HepG2 (cell line): Measurements from ENCODE around the gene MTA2. TPM values are rescaled to one million over a fixed set of nuclear protein-coding genes. Genes with fewer than 3 reads are reported as not detected.

Experiments
- ATF7 ChIP-seq, 2 experiments: fragments of 450-650 bp in 1 of 2; sonication (generic) in 1 of 2; formaldehyde crosslinking in 1 of 2; IDR thresholded peaks; 2 replicates each; pipeline versions ENCODE4 v1.4.0 to v1.6.1; 2016 to 2020; ENCODE audit warnings: antibody characterized with exemption in 1 of 2, mild to moderate bottlenecking in 1 of 2, missing genetic modification reagents in 1 of 2
- BRD4 ChIP-seq: sonication (generic); formaldehyde crosslinking; IDR thresholded peaks from 2 replicates; pipeline ENCODE4 v1.4.0; 2020; ENCODE audit warnings: missing genetic modification reagents
- EP300 ChIP-seq, 3 experiments: sonication (generic) in 1 of 3; formaldehyde crosslinking in 1 of 3; IDR thresholded peaks; 2 replicates each; pipeline versions ENCODE4 v1.5.1 to v1.6.1; 2011 to 2020; ENCODE audit warnings: low read depth in 2 of 3, low read length in 2 of 3, borderline replicate concordance in 1 of 3, improper control_type of control experiment in 1 of 3, mild to moderate bottlenecking in 1 of 3, missing genetic modification reagents in 1 of 3, moderate library complexity in 1 of 3
- FOXC1 ChIP-seq: sonication (generic); formaldehyde crosslinking; IDR thresholded peaks from 2 replicates; pipeline ENCODE4 v1.8.0; 2022; ENCODE audit warnings: mild to moderate bottlenecking, missing genetic modification reagents, borderline replicate concordance
- HMG20A ChIP-seq: IDR thresholded peaks from 2 replicates; pipeline ENCODE4 v1.6.1; 2016; ENCODE audit warnings: borderline replicate concordance
- HOXA9 ChIP-seq: sonication (generic); formaldehyde crosslinking; IDR thresholded peaks from 2 replicates; pipeline ENCODE4 v1.8.1; 2022; ENCODE audit warnings: missing genetic modification reagents, mild to moderate bottlenecking, moderate library complexity, borderline replicate concordance
- JARID2 ChIP-seq: sonication (generic); formaldehyde crosslinking; IDR thresholded peaks from 2 replicates; pipeline ENCODE4 v1.8.1; 2023; ENCODE audit warnings: missing genetic modification reagents, inconsistent platforms; ENCODE audit not compliant: insufficient replicate concordance
- TBX3 ChIP-seq: fragments of 450-650 bp; IDR thresholded peaks from 2 replicates; pipeline ENCODE4 v1.6.1; 2017; ENCODE audit warnings: antibody characterized with exemption, mild to moderate bottlenecking, inconsistent platforms, borderline replicate concordance
- TFE3 ChIP-seq: IDR thresholded peaks from 2 replicates; pipeline ENCODE4 v1.6.1; 2016
- THRA ChIP-seq: sonication (generic); formaldehyde crosslinking; IDR thresholded peaks from 2 replicates; pipeline ENCODE4 v1.4.0; 2020; ENCODE audit warnings: missing genetic modification reagents, borderline replicate concordance
- YY1 ChIP-seq: IDR thresholded peaks from 2 replicates; pipeline ENCODE4 v1.6.1; 2011; ENCODE audit warnings: low read length, low read depth, moderate library complexity, mild to moderate bottlenecking; ENCODE audit not compliant: insufficient read depth, insufficient replicate concordance
- ZKSCAN8 ChIP-seq: IDR thresholded peaks from 2 replicates; pipeline ENCODE4 v1.6.1; 2016; ENCODE audit warnings: borderline replicate concordance, missing genetic modification reagents, missing compliant biosample characterization
- ZNF3 ChIP-seq: IDR thresholded peaks from 2 replicates; pipeline ENCODE4 v1.7.0; 2017; ENCODE audit warnings: inconsistent platforms
- ZNF570 ChIP-seq: sonication (generic); formaldehyde crosslinking; IDR thresholded peaks from 2 replicates; pipeline ENCODE4 v1.4.0; 2020; ENCODE audit warnings: mild to moderate bottlenecking, missing genetic modification reagents, borderline replicate concordance
- ZNF674 ChIP-seq: sonication (generic); formaldehyde crosslinking; IDR thresholded peaks from 2 replicates; pipeline ENCODE4 v1.5.0; 2020; ENCODE audit warnings: low read depth, mild to moderate bottlenecking, missing genetic modification reagents
- ZNF691 ChIP-seq: sonication (generic); formaldehyde crosslinking; IDR thresholded peaks from 2 replicates; pipeline ENCODE4 v1.4.0; 2020; ENCODE audit warnings: missing genetic modification reagents, low read depth, mild to moderate bottlenecking, borderline replicate concordance
- ZNF773 ChIP-seq: sonication (generic); formaldehyde crosslinking; IDR thresholded peaks from 2 replicates; pipeline ENCODE4 v1.4.0; 2020; ENCODE audit warnings: missing genetic modification reagents, borderline replicate concordance
- ZSCAN30 ChIP-seq: sonication (generic); formaldehyde crosslinking; IDR thresholded peaks from 2 replicates; pipeline ENCODE4 v1.5.0; 2020; ENCODE audit warnings: mild to moderate bottlenecking, missing genetic modification reagents
- polyA plus RNA-seq, 8 experiments: library from polyadenylated mRNA; depleted of rRNA in 3 of 8; stranded (reverse) in 7 of 8; unstranded in 1 of 8; fragments of >200 nt; fragmentation: Illumina TruSeq in 4 of 8; extraction: Trizol in 4 of 8; gene quantifications; 2 replicates each; pipeline versions ENCODE4 v1.2.1 to v1.2.3, GENCODE V29; 2011 to 2016; ENCODE audit warnings: low read depth in 4 of 8, missing spikeins in 1 of 8, mixed read lengths in 1 of 8; ENCODE audit not compliant: insufficient read depth in 1 of 8
- total RNA-seq, 5 experiments: library from RNA; depleted of rRNA; stranded (reverse); fragments of >200 nt; fragmentation: Illumina TruSeq; extraction: Trizol; gene quantifications; 2 replicates each; pipeline ENCODE4 v1.2.3, GENCODE V29; 2016; ENCODE audit warnings: low read depth in 1 of 5
- TF ChIP-seq, protein P1 (sequence below), 2 experiments: IDR thresholded peaks; 2 replicates each; pipeline ENCODE4 v1.6.1; 2011 to 2012; ENCODE audit warnings: low read length in 2 of 2, borderline replicate concordance in 1 of 2, low read depth in 1 of 2, mild to moderate bottlenecking in 1 of 2, moderate library complexity in 1 of 2

Gene MTA2
- total and polyA plus RNA-seq, 2 of the 13 experiments (the other 11 are each of a cell fraction or from before 2014, with no cell fraction given): 14.0 to 70.0 TPM

DNA sequence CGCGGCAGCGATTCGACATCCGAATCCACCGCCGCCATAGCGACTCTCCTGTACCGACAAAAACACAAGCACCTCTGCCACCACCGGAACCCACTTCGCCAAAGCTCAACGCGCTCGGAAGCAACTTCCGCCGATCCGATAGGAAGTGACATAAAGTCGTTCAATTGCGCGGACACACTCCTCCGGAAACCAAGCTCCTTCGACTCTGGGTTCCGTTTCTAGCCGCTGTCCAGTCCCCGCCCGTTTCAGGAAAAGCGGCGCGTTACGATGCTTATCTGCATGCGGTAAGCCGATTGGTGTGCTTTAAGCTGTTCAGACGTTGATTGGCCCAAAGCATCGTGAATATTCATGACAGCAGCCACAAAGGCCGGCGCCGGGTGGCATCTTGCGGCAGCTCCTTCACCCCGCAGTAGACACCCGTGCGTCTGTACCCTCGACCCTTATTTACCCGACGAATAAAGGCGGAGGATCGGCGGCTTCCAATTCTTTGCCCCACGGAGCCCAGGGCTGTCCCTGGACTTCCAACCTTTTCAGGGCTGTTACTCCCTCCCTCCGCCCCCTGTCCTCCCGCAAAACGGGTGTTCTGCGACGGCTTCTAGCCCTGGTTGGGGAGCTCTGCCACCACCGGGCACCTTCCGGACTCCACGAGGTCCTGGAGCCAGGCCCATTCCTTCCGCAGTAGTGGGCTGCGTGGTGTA, 10.1 kb downstream of the MTA2 start, which contains the start of gene TUT1 (continued):
- TF ChIP-seq TFE3 (CRISPR knock-in tag): 0 out of 2 replicates have a peak, but pooled peaks have one; percentile 27
- TF ChIP-seq ZNF773 (CRISPR knock-in tag): 0 out of 2 replicates have a peak, but pooled peaks have one; percentile 15
- peak; percentile 55; the same call in 1 of the 2 replicates for TF ChIP-seq TBX3
- peak; percentile 34 for TF ChIP-seq ATF7 (IDR thresholded peaks at IDR 0.05)
- TF ChIP-seq ATF7 (CRISPR knock-in tag; IDR thresholded peaks at IDR 0.05): peak; percentile 90
- peak; percentile 87 for TF ChIP-seq YY1
- TF ChIP-seq THRA: peak; percentile 64; the same call in 1 of the 2 replicates
- TF ChIP-seq HOXA9 (CRISPR knock-in tag): no peak; the same call in 1 of the 2 replicates
- TF ChIP-seq BRD4 (CRISPR knock-in tag): no peak; the same call in 1 of the 2 replicates
- no peak for TF ChIP-seq JARID2
- no peak for TF ChIP-seq ZNF3 (CRISPR knock-in tag)
- TF ChIP-seq, protein P1, sequence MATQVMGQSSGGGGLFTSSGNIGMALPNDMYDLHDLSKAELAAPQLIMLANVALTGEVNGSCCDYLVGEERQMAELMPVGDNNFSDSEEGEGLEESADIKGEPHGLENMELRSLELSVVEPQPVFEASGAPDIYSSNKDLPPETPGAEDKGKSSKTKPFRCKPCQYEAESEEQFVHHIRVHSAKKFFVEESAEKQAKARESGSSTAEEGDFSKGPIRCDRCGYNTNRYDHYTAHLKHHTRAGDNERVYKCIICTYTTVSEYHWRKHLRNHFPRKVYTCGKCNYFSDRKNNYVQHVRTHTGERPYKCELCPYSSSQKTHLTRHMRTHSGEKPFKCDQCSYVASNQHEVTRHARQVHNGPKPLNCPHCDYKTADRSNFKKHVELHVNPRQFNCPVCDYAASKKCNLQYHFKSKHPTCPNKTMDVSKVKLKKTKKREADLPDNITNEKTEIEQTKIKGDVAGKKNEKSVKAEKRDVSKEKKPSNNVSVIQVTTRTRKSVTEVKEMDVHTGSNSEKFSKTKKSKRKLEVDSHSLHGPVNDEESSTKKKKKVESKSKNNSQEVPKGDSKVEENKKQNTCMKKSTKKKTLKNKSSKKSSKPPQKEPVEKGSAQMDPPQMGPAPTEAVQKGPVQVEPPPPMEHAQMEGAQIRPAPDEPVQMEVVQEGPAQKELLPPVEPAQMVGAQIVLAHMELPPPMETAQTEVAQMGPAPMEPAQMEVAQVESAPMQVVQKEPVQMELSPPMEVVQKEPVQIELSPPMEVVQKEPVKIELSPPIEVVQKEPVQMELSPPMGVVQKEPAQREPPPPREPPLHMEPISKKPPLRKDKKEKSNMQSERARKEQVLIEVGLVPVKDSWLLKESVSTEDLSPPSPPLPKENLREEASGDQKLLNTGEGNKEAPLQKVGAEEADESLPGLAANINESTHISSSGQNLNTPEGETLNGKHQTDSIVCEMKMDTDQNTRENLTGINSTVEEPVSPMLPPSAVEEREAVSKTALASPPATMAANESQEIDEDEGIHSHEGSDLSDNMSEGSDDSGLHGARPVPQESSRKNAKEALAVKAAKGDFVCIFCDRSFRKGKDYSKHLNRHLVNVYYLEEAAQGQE (IDR thresholded peaks at IDR 0.05; ENCODE audit: borderline replicate concordance in 1 of 2, low read depth in 1 of 2, low read length in 2 of 2): peak in 1 of 2 experiments; percentile 84; a peak in 3 of 4 replicates
- TF ChIP-seq EP300 (IDR thresholded peaks at IDR 0.05; ENCODE audit: low read depth in 2 of 2, low read length in 2 of 2): peak in 1 of 2 experiments; percentile 60; a peak in 1 of 4 replicates
- TF ChIP-seq EP300 (CRISPR knock-in tag; IDR thresholded peaks at IDR 0.05; ENCODE audit: borderline replicate concordance): no peak
- TF ChIP-seq ZSCAN30 (CRISPR knock-in tag): no peak
- TF ChIP-seq ZKSCAN8 (CRISPR knock-in tag): peak; percentile 66; the same call in 1 of the 2 replicates
- no peak for TF ChIP-seq ZNF674 (CRISPR knock-in tag)
- TF ChIP-seq HMG20A: no peak
- TF ChIP-seq FOXC1 (CRISPR knock-in tag): 0 out of 2 replicates have a peak, but pooled peaks have one; percentile 77
- TF ChIP-seq ZNF691 (CRISPR knock-in tag): peak; percentile 73; the same call in 1 of the 2 replicates
- TF ChIP-seq ZNF570 (CRISPR knock-in tag): no peak
